ENCODE data around the gene KLHL29. TPM values are rescaled to one million over a fixed set of nuclear protein-coding genes. Genes with fewer than 3 reads are reported as not detected.

The KLHL29 gene
- total RNA-seq, 6 experiments from 2014 or later, result 1.2 to 10.2 (median 6.4) TPM

DNA sequence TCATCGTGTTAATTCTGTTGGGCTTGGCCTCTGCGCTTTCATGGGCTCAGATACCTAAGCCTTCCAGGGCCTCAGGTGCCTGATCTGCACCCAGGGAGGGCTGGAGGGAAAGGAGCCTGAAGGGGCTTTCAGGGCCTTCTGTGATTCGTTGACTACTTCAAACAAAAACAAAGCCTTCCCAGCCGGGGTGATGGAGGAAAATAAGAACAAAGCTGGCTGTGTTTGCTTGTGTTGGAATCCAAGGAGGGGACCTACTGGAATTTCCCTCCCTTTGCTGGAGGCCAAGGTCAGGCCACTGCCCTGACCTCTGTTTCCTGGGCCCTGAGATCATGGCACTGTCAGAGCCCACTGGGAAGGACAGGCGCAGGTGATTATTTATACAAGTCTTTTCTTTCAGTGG, 135.3 kb downstream of the KLHL29 start:
- 58% methylated on average over 2 of the region's 5 CpGs for WGBS (ENCODE audit: insufficient coverage, low coverage, low lambda C conversion rate, missing lambda C conversion rate)
- Histone ChIP-seq H3K27ac (no peak overlapping the region), H3K9me3 (no peaks in the 10 kb centered on the region), H3K27me3 (no peaks in the 10 kb centered on the region), H3K36me3 (no peaks in the 10 kb centered on the region), H3K4me1 (no peaks in the 10 kb centered on the region), H3K4me3 (no peak overlapping the region)
- intact Hi-C loops (cut with DNase I), result no loop called here
- TF ChIP-seq, protein P1, sequence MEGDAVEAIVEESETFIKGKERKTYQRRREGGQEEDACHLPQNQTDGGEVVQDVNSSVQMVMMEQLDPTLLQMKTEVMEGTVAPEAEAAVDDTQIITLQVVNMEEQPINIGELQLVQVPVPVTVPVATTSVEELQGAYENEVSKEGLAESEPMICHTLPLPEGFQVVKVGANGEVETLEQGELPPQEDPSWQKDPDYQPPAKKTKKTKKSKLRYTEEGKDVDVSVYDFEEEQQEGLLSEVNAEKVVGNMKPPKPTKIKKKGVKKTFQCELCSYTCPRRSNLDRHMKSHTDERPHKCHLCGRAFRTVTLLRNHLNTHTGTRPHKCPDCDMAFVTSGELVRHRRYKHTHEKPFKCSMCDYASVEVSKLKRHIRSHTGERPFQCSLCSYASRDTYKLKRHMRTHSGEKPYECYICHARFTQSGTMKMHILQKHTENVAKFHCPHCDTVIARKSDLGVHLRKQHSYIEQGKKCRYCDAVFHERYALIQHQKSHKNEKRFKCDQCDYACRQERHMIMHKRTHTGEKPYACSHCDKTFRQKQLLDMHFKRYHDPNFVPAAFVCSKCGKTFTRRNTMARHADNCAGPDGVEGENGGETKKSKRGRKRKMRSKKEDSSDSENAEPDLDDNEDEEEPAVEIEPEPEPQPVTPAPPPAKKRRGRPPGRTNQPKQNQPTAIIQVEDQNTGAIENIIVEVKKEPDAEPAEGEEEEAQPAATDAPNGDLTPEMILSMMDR (IDR thresholded peaks at IDR 0.05), result no peak
- no peak for TF ChIP-seq POLR2A (IDR thresholded peaks at IDR 0.05)
- ATAC-seq, result peak in 2 of 4 donors; percentile 33 to 58
- no peak for DNase-seq

DNA sequence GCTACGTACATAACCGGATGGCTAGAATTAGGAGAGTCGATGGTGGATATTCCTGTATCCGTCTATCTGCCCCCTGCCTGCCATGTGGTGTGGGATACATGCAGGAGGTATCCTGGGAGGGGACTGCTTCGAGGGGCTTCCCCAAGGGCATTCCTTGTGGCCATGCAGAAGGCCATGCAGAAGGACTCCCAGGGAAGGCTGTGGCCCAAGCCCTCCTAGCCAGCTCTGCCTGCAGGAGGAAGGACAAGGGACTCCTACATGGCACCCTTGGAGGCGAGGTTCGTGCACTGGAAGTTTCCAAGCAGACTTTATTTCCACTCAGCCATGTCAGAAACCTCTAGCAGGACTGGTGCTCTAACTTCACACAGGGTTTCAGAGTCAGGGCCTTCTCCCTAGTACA, 136.1 kb downstream of the KLHL29 start:
- Histone ChIP-seq H3K9me3 (no peaks in the 10 kb centered on the region), H3K27me3 (no peaks in the 10 kb centered on the region), H3K27ac (no peak overlapping the region), H3K36me3 (no peaks in the 10 kb centered on the region), H3K4me3 (no peak overlapping the region), H3K4me1 (no peaks in the 10 kb centered on the region)
- DNase-seq (no peak), ATAC-seq (no peak)
- WGBS (ENCODE audit: insufficient coverage, low coverage, low lambda C conversion rate, missing lambda C conversion rate), result 96% methylated on average over 4 of the region's 7 CpGs
- intact Hi-C loops (cut with DNase I), result no loop called here
- TF ChIP-seq POLR2A (IDR thresholded peaks at IDR 0.05), result no peak
- TF ChIP-seq, protein P1 (IDR thresholded peaks at IDR 0.05), result no peak

DNA sequence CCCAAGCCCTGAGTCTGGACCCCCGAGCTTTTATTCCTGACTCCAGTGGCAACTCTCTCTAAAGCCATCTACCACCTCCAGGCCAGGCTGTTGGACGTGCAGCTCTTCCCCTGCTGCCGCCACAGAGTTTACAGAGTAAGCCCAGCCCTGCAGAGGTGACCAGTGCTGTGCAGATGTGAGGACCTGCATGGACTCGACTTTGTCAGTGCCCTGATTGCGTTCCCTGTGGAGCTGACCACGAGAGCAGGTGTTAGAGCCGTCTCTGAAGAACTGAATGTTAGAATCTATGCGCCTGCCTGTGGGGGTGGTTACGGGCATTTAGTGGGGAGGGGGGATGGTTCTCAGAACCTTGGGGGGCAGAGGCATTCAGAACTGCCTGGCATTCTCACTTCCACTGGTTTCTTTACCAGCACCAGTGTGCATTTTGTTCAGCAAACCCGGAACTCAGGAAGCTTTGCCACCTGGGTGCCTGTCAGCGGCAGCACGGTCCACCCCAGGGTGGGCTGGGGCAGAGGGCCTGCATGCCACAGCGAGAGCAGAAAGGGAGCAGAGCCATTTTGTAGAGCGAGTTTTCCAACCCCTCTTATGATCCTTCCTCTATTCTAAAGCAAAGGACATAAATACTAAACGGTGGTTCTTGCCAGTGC, 137.9 kb downstream of the KLHL29 start:
- Histone ChIP-seq H3K4me1 (no peaks in the 10 kb centered on the region), H3K4me3 (no peak overlapping the region), H3K9me3 (no peaks in the 10 kb centered on the region), H3K27ac (no peak overlapping the region), H3K36me3 (no peaks in the 10 kb centered on the region), H3K27me3 (no peaks in the 10 kb centered on the region)
- intact Hi-C loops (cut with DNase I), result no loop called here
- peak in 1 of 3 donors; percentile 11 for DNase-seq
- no peak for ATAC-seq
- 75% methylated on average over 7 of the region's 15 CpGs for WGBS (ENCODE audit: insufficient coverage, low coverage, low lambda C conversion rate, missing lambda C conversion rate)
- no peak for TF ChIP-seq POLR2A (IDR thresholded peaks at IDR 0.05)
- TF ChIP-seq, protein P1 (IDR thresholded peaks at IDR 0.05), result no peak

DNA sequence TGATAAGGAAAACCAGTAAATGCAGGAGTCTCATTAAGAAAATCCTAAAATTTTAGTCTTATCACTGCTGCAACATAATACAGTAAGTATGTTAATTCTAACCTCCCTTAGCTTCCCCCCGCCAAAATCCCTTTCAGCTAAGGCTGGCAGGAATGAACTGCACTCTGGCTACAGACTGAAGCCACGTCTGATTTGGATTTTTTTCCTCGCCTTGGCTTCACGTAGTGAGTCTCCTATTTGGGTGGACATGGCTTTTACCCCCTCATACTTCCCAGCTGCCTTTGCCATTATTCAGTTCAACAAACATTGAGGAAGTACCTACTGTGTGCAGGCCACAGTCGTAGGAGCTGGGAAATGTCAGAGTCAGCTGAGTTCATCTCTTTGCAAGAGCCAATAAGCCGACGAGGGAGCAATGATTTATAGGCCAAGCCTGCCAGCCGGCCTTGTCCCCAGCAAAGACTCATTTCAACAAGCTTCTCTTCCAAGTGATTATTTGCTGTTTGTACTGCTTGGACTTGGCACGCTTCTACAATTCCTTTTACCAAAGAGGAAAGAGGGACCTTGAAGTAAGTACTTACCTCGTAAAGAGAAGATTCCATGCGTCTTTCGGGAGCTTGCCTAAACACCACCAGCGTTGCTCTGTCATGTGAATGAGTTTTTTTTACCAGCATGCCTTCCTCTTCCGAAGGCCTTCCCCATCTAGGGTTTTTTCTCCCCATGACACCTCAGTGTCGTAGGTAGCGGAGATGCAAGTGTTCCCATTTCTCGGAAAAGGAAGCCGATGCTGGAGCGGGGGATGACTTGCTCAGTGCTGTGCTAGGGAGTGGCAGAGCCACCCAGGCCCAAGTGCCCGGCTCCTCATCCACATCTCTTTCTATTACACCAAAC, 138.6 kb downstream of the KLHL29 start:
- Histone ChIP-seq H3K9me3 (no peaks in the 10 kb centered on the region), H3K4me3 (no peak overlapping the region), H3K27me3 (no peaks in the 10 kb centered on the region), H3K36me3 (no peaks in the 10 kb centered on the region), H3K27ac (no peak overlapping the region), H3K4me1 (no peaks in the 10 kb centered on the region)
- DNase-seq, result no peak
- TF ChIP-seq, protein P1 (IDR thresholded peaks at IDR 0.05), result no peak
- TF ChIP-seq POLR2A (IDR thresholded peaks at IDR 0.05), result no peak
- no peak for ATAC-seq
- intact Hi-C loops (cut with DNase I), result no loop called here
- 71% methylated on average over 20 of the region's 20 CpGs for WGBS (ENCODE audit: insufficient coverage, low coverage, low lambda C conversion rate, missing lambda C conversion rate)
